GM12878 (cell line): Measurements from ENCODE around the gene CLEC3A.

Experiments
- CBX3 ChIP-seq: fragments of 200-600 bp; sonication (generic); IDR thresholded peaks from 2 replicates; pipeline ENCODE4 v1.6.1; 2016; ENCODE audit warnings: low read depth, borderline replicate concordance
- CTCF ChIP-seq, 3 experiments: IDR thresholded peaks in 2 of 3; conservative IDR thresholded peaks in 1 of 3; 2 replicates each; pipeline ENCODE4 v1.5.1; 2011; ENCODE audit warnings: low read depth in 3 of 3, low read length in 3 of 3, mild to moderate bottlenecking in 3 of 3, control low read depth in 2 of 3, moderate library complexity in 2 of 3, inconsistent platforms in 1 of 3, mixed read lengths in 1 of 3; ENCODE audit not compliant: control insufficient read depth in 2 of 3, insufficient read depth in 1 of 3; ENCODE audit errors: extremely low read depth in 1 of 3
- DPF2 ChIP-seq: fragments of 450-650 bp; IDR thresholded peaks from 2 replicates; pipeline ENCODE4 v1.6.1; 2017; ENCODE audit warnings: mild to moderate bottlenecking
- E2F8 ChIP-seq: fragments of 450-650 bp; IDR thresholded peaks from 2 replicates; pipeline ENCODE4 v1.6.1; 2018; ENCODE audit warnings: mild to moderate bottlenecking, low read depth, moderate library complexity; ENCODE audit not compliant: partially characterized antibody
- ELK1 ChIP-seq: IDR thresholded peaks from 2 replicates; pipeline ENCODE4 v1.6.1; 2012; ENCODE audit warnings: low read depth, low read length, improper control_type of control experiment
- FOXM1 ChIP-seq: IDR thresholded peaks from 2 replicates; pipeline ENCODE4 v1.6.1; 2012; ENCODE audit warnings: low read depth, mild to moderate bottlenecking, inconsistent platforms, low read length, moderate library complexity
- GABPA ChIP-seq: IDR thresholded peaks from 2 replicates; pipeline ENCODE4 v1.6.1; 2014; ENCODE audit warnings: antibody characterized with exemption, low read depth, mild to moderate bottlenecking, inconsistent platforms
- MTA3 ChIP-seq: IDR thresholded peaks from 2 replicates; pipeline ENCODE4 v1.6.1; 2012; ENCODE audit warnings: low read length, inconsistent platforms, borderline replicate concordance
- NFIC ChIP-seq: IDR thresholded peaks from 2 replicates; pipeline ENCODE4 v1.6.1; 2012; ENCODE audit warnings: low read depth, mild to moderate bottlenecking, inconsistent platforms, low read length, moderate library complexity
- POLR2AphosphoS5 ChIP-seq: IDR thresholded peaks from 2 replicates; pipeline ENCODE4 v1.6.1; 2011; ENCODE audit warnings: mild to moderate bottlenecking, low read length, inconsistent platforms
- REST ChIP-seq: IDR thresholded peaks from 2 replicates; pipeline ENCODE4 v1.6.1; 2012; ENCODE audit warnings: mild to moderate bottlenecking, low read depth, low read length
- USF2 ChIP-seq: IDR thresholded peaks from 2 replicates; pipeline ENCODE4 v1.6.1; 2011; ENCODE audit warnings: low read depth, low read length, improper control_type of control experiment, borderline replicate concordance
- ZZZ3 ChIP-seq: IDR thresholded peaks from 2 replicates; pipeline ENCODE4 v1.6.1; 2011; ENCODE audit warnings: low read depth; ENCODE audit not compliant: control insufficient read depth, insufficient read length

- TF ChIP-seq FOXM1: no peak
- TF ChIP-seq E2F8: no peak
- TF ChIP-seq POLR2AphosphoS5: no peak
- TF ChIP-seq ELK1: no peak
- no peak for TF ChIP-seq CTCF (IDR thresholded peaks at IDR 0.05 in 2 of 3, conservative IDR thresholded peaks at IDR 0.05 in 1 of 3; ENCODE audit: control insufficient read depth in 2 of 3, extremely low read depth in 1 of 3, insufficient read depth in 1 of 3, low read depth in 3 of 3, low read length in 3 of 3)
- no peak for TF ChIP-seq CBX3
- no peak for TF ChIP-seq MTA3
- no peak for TF ChIP-seq DPF2
- TF ChIP-seq USF2: no peak
- no peak for TF ChIP-seq GABPA
- no peak for TF ChIP-seq ZZZ3
- TF ChIP-seq NFIC: no peak
- TF ChIP-seq REST: no peak
These were observed 49.9 kb downstream of the CLEC3A start for GRCh38 chr16:78072275-78072674.
